Upper lobe of left lung (tissue), 6 donors: ENCODE measurements around the gene HACL1. TPM values are rescaled to one million over a fixed set of nuclear protein-coding genes. Genes with fewer than 3 reads are reported as not detected.
"Not testable (repeated sequence)": the region's sequence is repeated elsewhere in the genome, so short reads cannot be mapped to it uniquely, and the experiment has no call there.

Source experiments
- ATAC-seq, 2 donors: fragments of 200-7000 bp; cut with Tn5 transposase; one replicate each; pipeline ENCODE4 v1.9.1; 2022; ENCODE audit warnings: mild to moderate bottlenecking in 2 of 2, moderate library complexity in 2 of 2; ENCODE audit not compliant: low FRiP score in 2 of 2
- DNase-seq, 2 donors: peaks; one replicate each; pipeline ENCODE4 v3.0.0-alpha.2; 2019 to 2020
- H3K27ac ChIP-seq, 4 donors: fragments of 200-600 bp; sonication (generic); one replicate each; pipeline ENCODE4 v1.5.1; 2016 to 2019
- H3K27me3 ChIP-seq, 4 donors: fragments of 200-600 bp; sonication (generic); one replicate each; pipeline ENCODE4 v1.5.1; 2017 to 2019
- H3K36me3 ChIP-seq, 4 donors: fragments of 200-600 bp; sonication (generic); one replicate each; pipeline ENCODE4 v1.5.1; 2016 to 2019
- H3K4me1 ChIP-seq, 4 donors: fragments of 200-600 bp; sonication (generic); one replicate each; pipeline ENCODE4 v1.5.1; 2018 to 2019
- H3K4me3 ChIP-seq, 4 donors: fragments of 200-600 bp; sonication (generic); one replicate each; pipeline ENCODE4 v1.5.1; 2017 to 2019; ENCODE audit warnings: mild to moderate bottlenecking in 2 of 4, moderate library complexity in 1 of 4
- H3K9me3 ChIP-seq, 4 donors: fragments of 200-600 bp; sonication (generic); one replicate each; pipeline ENCODE4 v1.5.1; 2018 to 2019
- EP300 ChIP-seq, 4 donors: sonication (generic); formaldehyde crosslinking; IDR thresholded peaks; one replicate each; pipeline ENCODE4 v1.5.1; 2017; ENCODE audit warnings: antibody characterized with exemption in 4 of 4, control low read depth in 2 of 4
- POLR2A ChIP-seq, 4 donors: fragments of 450-650 bp; IDR thresholded peaks; one replicate each; pipeline ENCODE4 v1.5.1; 2016 to 2017; ENCODE audit warnings: antibody characterized with exemption in 4 of 4, mild to moderate bottlenecking in 2 of 4
- POLR2AphosphoS5 ChIP-seq, 2 donors: sonication (generic); formaldehyde crosslinking; IDR thresholded peaks; one replicate each; pipeline ENCODE4 v1.5.1; 2017; ENCODE audit warnings: antibody characterized with exemption in 2 of 2
- WGBS, 2 donors: methylation state at CpG; one replicate each; pipeline ENCODE4 v1.1.5; 2017 to 2018; 5-methylcytosine and 5-hydroxymethylcytosine counted together
- total RNA-seq, 6 donors: library from RNA; depleted of rRNA in 4 of 6; stranded (reverse); fragments of >200 nt in 4 of 6; gene quantifications; one replicate each; pipeline versions ENCODE4 v1.1.0 to v1.2.1, GENCODE V29; 2016 to 2021
- TF ChIP-seq, protein P1 (sequence below), 6 experiments: fragments of 450-650 bp in 4 of 6; fragments of 200-600 bp in 2 of 6; sonication (generic) in 2 of 6; IDR thresholded peaks; one replicate each; pipeline ENCODE4 v1.5.1; 2016 to 2019; ENCODE audit warnings: antibody characterized with exemption in 6 of 6
- donor health status: DM: no; HTN: no; CAD: no; lungs with moderate emphysema.
- donor health status: DM: no; HTN: yes; CAD: no; lungs with severe emphysema.

HACL1 gene
- total RNA-seq, 6 donors from 2014 or later = 12.9 to 32.5 (median 19.6) TPM

DNA sequence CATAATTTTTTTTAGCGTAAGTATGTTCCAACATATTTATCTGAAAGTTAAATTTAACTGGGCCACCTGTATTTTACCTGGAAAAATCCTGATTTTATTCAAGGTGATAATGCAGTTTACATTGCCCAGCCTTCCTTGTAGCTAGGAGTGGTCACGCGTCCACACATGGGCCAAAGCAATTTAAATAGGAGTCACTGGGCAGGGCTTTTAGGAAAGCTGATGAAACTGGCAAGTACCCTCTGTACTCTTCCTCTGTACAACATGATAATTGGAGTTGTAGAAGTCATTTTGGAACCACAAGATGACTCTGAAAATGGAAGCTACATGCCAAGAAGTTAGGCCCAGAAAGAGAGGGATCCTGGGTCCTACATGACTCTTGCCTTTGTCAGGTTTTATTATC, 9.6 kb upstream of the HACL1 start:
- ATAC-seq (no peak), DNase-seq (no peak)
- Histone ChIP-seq H3K27me3 (no peaks in the 10 kb centered on the region), H3K27ac (no peak overlapping the region), H3K4me1 (peaks cover 0 to 17% (median 7%) of the 10 kb centered on the region in 4 donors), H3K4me3 (no peak overlapping the region), H3K36me3 (no peaks in the 10 kb centered on the region), H3K9me3 (no peaks in the 10 kb centered on the region)
- WGBS, 2 donors = 97 to 98% methylated on average over 3 of the region's 3 CpGs
- TF ChIP-seq, protein P1, sequence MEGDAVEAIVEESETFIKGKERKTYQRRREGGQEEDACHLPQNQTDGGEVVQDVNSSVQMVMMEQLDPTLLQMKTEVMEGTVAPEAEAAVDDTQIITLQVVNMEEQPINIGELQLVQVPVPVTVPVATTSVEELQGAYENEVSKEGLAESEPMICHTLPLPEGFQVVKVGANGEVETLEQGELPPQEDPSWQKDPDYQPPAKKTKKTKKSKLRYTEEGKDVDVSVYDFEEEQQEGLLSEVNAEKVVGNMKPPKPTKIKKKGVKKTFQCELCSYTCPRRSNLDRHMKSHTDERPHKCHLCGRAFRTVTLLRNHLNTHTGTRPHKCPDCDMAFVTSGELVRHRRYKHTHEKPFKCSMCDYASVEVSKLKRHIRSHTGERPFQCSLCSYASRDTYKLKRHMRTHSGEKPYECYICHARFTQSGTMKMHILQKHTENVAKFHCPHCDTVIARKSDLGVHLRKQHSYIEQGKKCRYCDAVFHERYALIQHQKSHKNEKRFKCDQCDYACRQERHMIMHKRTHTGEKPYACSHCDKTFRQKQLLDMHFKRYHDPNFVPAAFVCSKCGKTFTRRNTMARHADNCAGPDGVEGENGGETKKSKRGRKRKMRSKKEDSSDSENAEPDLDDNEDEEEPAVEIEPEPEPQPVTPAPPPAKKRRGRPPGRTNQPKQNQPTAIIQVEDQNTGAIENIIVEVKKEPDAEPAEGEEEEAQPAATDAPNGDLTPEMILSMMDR (IDR thresholded peaks at IDR 0.05) = no peak
- TF ChIP-seq EP300 (IDR thresholded peaks at IDR 0.05) = no peak
- no peak for TF ChIP-seq POLR2A (IDR thresholded peaks at IDR 0.05)
- TF ChIP-seq POLR2AphosphoS5 (IDR thresholded peaks at IDR 0.05) = no peak

DNA sequence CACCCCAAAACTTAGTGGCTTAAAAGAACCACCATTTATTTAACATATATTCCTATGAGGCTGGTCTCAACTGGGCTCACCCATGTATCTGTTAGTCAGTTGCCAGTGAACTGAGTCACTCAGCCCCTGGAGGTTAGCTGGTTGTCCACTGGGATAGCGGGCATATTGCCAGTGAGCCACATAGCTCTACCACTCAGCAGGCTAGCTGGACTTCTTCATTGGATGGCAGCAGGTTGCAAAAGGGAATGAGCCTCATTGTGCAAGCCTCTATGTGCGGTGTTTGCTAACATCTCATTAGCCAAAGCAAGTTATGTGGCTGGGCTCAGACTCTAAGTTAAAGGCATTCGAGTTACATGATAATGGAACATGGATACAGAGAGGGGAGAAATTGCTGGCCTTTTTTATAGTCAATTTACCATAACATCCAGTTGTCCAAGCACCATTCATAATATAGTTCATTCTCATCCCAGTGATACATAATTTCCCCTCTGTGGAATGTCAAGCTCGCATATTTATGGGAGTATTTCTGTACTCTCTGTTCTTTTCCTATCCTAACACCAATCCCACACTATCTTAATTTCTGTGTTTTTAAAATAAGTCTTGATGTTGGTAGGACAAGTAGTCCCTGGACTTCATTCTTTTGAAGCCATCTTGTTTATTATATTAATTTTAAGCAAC, 8.9 kb upstream of the HACL1 start:
- DNase-seq = peak in 1 of 2 donors; percentile 80
- TF ChIP-seq, protein P1 (IDR thresholded peaks at IDR 0.05) = no peak
- TF ChIP-seq EP300 (IDR thresholded peaks at IDR 0.05) (no peak), POLR2AphosphoS5 (IDR thresholded peaks at IDR 0.05) (no peak), POLR2A (IDR thresholded peaks at IDR 0.05) (no peak)
- Histone ChIP-seq H3K4me1 (peaks cover 0 to 17% (median 7%) of the 10 kb centered on the region in 4 donors), H3K27me3 (no peaks in the 10 kb centered on the region), H3K4me3 (no peak overlapping the region), H3K9me3 (no peaks in the 10 kb centered on the region), H3K27ac (no peak overlapping the region), H3K36me3 (no peaks in the 10 kb centered on the region)
- peak in 1 of 2 donors; percentile 16 for ATAC-seq
- 66 to 73% methylated on average over 4 of the region's 4 CpGs for WGBS, 2 donors

DNA sequence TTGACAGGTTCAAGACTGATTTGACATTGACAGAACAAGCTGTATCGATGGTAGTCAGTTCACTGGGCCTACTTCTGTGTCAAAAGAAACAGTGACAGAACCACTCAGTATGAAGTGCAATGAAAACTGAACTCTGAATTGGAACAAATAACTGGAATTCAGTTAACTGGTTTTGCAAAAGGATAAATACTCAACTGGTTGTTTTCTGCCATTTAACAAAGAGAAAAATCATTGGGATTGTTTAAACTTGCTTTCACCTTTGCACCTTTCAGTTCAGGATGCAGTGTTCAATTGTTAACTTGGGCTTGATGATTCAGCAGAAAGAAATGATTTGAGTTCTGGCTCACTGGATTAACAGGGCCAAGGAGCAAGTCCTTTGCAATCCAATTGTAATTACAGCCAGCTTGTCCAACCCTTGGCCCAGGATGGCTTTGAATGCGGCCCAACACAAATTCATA, 5.1 kb upstream of the HACL1 start:
- Histone ChIP-seq H3K9me3 (no peaks in the 10 kb centered on the region), H3K27me3 (no peaks in the 10 kb centered on the region), H3K4me3 (no peak overlapping the region), H3K36me3 (no peaks in the 10 kb centered on the region), H3K4me1 (peaks cover 8 to 24% (median 12%) of the 10 kb centered on the region in 4 donors), H3K27ac (peak overlapping the region in 1 of 4 donors; percentile 11)
- 80 to 83% methylated on average over 2 of the region's 2 CpGs for WGBS, 2 donors
- TF ChIP-seq POLR2AphosphoS5 (IDR thresholded peaks at IDR 0.05) (no peak), POLR2A (IDR thresholded peaks at IDR 0.05) (no peak), EP300 (IDR thresholded peaks at IDR 0.05) (no peak)
- TF ChIP-seq, protein P1 (IDR thresholded peaks at IDR 0.05) = no peak
- DNase-seq (no peak), ATAC-seq (no peak)

DNA sequence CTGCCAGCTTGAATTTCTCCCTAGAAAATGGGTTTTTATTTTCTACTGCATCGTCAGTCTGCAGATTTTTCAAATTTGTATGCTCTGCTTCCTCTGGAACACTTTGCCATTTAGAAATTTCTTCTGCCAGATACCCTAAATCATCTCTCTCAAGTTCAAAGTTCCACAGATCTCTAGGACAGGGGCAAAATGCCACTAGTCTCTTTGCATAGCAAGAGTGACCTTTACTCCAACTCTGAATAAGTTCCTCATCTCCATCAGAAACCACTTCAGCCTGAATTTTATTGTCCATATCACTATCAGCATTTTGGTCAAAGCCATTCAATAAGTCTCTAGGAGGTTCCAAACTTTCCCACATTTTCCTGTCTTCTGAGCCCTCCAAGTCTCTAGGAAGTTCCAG, 3.2 kb upstream of the HACL1 start:
- not testable (repeated sequence) for H3K4me3 ChIP-seq

DNA sequence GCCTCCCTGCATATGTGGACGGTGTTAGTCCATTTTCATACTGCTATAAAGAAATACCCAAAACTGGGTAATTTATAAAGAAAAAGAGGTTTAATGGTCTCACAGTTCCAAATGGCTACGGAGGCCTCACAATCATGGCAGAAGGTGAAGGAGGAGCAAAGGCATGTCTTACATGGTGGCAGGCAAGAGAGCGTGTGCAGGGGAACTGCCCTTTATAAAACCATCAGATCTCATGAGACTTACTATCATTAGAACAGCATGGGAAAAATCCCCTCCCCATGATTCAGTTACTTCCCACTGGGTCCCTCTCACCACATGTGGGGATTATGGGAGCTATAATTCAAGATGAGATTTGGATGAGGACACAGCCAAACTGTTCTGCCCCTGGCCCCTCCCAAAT, 1.4 kb upstream of the HACL1 start:
- H3K9me3 ChIP-seq, ATAC-seq, H3K27me3 ChIP-seq, DNase-seq: not testable (repeated sequence)
- 86 to 87% methylated on average over 3 of the region's 3 CpGs for WGBS, 2 donors
- Histone ChIP-seq H3K27ac (peak overlapping the region in 1 of 4 donors; percentile 91), H3K4me3 (peak overlapping the region in 3 of 4 donors; percentile 10 to 83 (median 76)), H3K4me1 (peaks cover 18 to 49% (median 19%) of the 10 kb centered on the region in 4 donors), H3K36me3 (peaks cover 0 to 17% (median 11%) of the 10 kb centered on the region in 4 donors)

More for the DNA sequence above, 3.2 kb upstream of the HACL1 start:
- H3K27ac ChIP-seq, H3K27me3 ChIP-seq, DNase-seq, H3K9me3 ChIP-seq, ATAC-seq, H3K36me3 ChIP-seq: not testable (repeated sequence)
- 95 to 96% methylated on average over 1 of the region's 1 CpG for WGBS, 2 donors
- H3K4me1 ChIP-seq = peaks cover 18 to 39% (median 19%) of the 10 kb centered on the region in 4 donors

DNA sequence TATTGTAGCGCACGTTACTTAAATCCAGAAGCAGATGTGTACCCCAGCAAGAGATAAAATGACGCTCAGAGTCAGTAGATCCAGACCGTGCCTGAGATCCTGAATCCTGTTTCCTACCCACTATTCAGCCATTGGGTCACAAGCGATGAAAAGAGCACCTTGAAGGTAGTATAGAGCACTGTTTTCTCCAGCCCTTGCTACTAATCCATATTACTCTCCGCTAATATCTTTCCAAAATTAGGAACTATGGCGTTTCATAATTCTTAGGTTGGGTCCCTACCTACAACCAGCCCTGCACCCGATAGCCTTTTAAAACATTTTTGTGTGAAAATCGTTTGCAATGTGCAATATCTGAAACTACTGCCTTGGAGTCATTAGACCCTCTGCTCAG, 772 bp upstream of the HACL1 start:
- WGBS, 2 donors = 3% methylated on average over 9 of the region's 9 CpGs
- H3K4me3 ChIP-seq = peak overlapping the region; percentile 42 to 83 (median 74)
- H3K27me3 ChIP-seq = no peaks in the 10 kb centered on the region
- peak overlapping the region; percentile 79 to 91 (median 85) for H3K27ac ChIP-seq
- ATAC-seq (no peak), DNase-seq (no peak)
- peaks cover 15 to 45% (median 18%) of the 10 kb centered on the region in 4 donors for H3K4me1 ChIP-seq
- no peaks in the 10 kb centered on the region for H3K9me3 ChIP-seq
- peaks cover 0 to 22% (median 12%) of the 10 kb centered on the region in 4 donors for H3K36me3 ChIP-seq
- TF ChIP-seq POLR2AphosphoS5 (IDR thresholded peaks at IDR 0.05) (no peak), EP300 (IDR thresholded peaks at IDR 0.05) (no peak), POLR2A (IDR thresholded peaks at IDR 0.05) (no peak)
- TF ChIP-seq, protein P1 (IDR thresholded peaks at IDR 0.05) = no peak
